GM06990 (cell line): ENCODE results near the gene DLK2.

Experiments
- DNase-seq: peaks from one replicate; pipeline ENCODE4 v3.0.0-alpha.2; 2011; ENCODE audit not compliant: insufficient read length; ENCODE audit errors: extremely low read depth
- H3K27me3 ChIP-seq: replicated peaks from 2 replicates; pipeline ENCODE4 v1.6.0; 2011; ENCODE audit warnings: low read length; ENCODE audit not compliant: control insufficient read depth, insufficient read depth
- H3K36me3 ChIP-seq: 2 replicates; pipeline ENCODE4 v1.5.1; 2011; ENCODE audit warnings: low read length; ENCODE audit not compliant: control insufficient read depth, insufficient read depth
- H3K4me3 ChIP-seq: replicated peaks from 2 replicates; pipeline ENCODE4 v1.5.1; 2011; ENCODE audit warnings: low read depth, mild to moderate bottlenecking, control low read depth, low read length
- CTCF ChIP-seq: IDR thresholded peaks from 2 replicates; pipeline ENCODE4 v1.5.1; 2011; ENCODE audit warnings: low read length, control low read depth, mild to moderate bottlenecking, inconsistent platforms; ENCODE audit not compliant: insufficient read depth, poor library complexity, severe bottlenecking

Gene DLK2

GRCh38 chr6:43494321-43494720 is 39.0 kb upstream of the DLK2 start:
- Histone ChIP-seq H3K36me3 (peaks cover 16% of the 10 kb centered on the region), H3K4me3 (no peak overlapping the region), H3K27me3 (no peaks in the 10 kb centered on the region)
- no peak for TF ChIP-seq CTCF
- DNase-seq = no peak

DNA sequence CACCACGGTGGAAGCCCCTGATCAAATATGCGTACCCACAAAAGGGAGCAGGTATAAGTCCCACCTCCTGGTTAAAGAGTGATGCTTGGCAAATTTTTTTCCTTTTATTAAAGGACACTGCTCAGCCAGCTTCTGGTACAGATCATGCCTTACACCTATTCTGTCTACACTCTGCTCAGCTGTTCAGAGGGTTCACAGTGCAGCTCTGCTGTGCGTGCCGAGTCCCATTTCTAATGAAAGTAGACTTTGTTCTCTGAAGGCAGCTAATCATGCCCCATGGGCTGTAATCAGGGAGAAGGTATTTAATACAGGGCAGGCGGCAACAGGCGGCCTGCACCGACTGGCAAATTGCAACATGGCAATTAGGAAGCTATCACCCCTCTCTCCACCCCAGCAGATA is 38.5 kb upstream of the DLK2 start:
- peaks cover 11% of the 10 kb centered on the region for H3K36me3 ChIP-seq
- H3K4me3 ChIP-seq = no peak overlapping the region
- DNase-seq = no peak
- H3K27me3 ChIP-seq = no peaks in the 10 kb centered on the region
- TF ChIP-seq CTCF = no peak

DNA sequence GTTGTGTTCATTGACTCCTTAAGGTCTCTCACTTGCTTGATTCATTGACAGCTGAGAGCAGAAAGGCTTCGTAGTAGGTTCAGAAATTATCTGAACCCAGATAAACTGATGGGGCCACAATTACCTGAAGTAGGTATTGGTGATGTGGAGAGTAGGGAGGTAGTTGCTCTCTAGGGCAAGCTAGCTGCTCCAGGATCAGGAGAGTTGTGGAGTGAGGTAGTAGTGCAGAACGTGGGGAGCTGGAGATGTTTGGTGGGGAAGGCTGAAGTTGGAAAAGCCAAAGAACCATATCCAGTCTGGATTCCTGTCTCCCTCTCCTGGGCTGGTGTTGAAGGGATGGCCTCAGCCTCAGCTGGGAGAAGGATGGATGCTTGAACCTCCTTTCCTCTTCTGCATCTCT is 37.9 kb upstream of the DLK2 start:
- Histone ChIP-seq H3K4me3 (no peak overlapping the region), H3K27me3 (no peaks in the 10 kb centered on the region), H3K36me3 (peaks cover 7% of the 10 kb centered on the region)
- TF ChIP-seq CTCF = no peak
- DNase-seq = no peak

- H3K27me3 ChIP-seq = no peaks in the 10 kb centered on the region
- DNase-seq = no peak
- TF ChIP-seq CTCF = no peak
- H3K4me3 ChIP-seq = no peak overlapping the region
- H3K36me3 ChIP-seq = peaks cover 7% of the 10 kb centered on the region
These were observed 37.3 kb upstream of the DLK2 start for GRCh38 chr6:43492673-43493072.

DNA sequence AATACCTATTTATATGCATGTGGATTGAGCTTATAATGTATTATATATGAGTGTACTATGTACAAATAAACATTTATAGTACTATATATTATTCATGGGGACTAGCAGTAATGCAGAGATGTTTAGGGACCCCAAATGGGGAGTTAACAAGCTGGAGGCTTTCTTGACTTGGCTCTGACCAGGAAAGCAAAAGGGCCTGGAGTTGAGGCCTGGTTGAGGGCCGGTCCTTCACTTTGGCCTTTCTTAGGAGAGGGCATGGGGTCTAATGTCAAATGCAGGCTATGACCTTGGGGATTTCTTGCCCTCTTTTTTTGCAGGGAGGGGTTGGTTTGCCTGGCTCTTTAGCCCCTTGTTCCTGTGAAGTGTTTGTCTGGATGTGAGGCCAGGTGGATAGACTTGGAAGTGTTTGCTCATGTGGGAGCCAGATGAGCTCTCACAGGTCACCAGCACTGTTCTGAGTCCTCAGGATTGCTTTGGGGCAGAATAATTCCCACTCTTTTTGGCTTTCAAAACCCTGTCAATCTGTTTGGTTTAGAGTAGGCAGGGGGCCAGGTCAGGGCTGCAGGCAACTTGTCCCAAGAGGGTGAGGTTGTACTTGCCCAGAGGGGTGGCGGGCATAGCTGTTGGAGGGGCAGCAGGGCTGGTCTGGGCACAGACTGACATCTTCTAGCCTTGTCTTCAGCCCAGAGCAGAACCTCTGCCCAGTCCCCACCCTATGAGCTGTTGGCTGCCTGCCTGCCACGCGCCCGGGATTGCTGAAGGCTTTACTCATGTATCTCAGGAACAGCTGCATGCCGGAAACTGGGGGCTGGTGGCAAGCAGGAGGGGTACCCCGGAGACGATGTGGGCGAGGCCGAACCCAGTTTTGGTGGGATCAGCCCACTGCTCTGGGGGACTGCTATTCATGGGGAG is 36.7 kb upstream of the DLK2 start:
- H3K4me3 ChIP-seq = no peak overlapping the region
- TF ChIP-seq CTCF = no peak
- DNase-seq = no peak
- H3K27me3 ChIP-seq = no peaks in the 10 kb centered on the region
- peaks cover 7% of the 10 kb centered on the region for H3K36me3 ChIP-seq
